A673 (cell line): ENCODE results near the gene ZMIZ2. TPM values are rescaled to one million over a fixed set of nuclear protein-coding genes. Genes with fewer than 3 reads are reported as not detected.

ENCODE experiments used
- BruUV-seq: library from RNA; stranded (reverse); fragments of 400-500 nt; replicated peaks from 2 replicates; lab custom pipeline; 2021; lab: Mats Ljungman, UMichigan
- CTCF ChIA-PET: fragments of 300-600 bp; sonication (Branson Sonifier 250); formaldehyde crosslinking; loops from one replicate; lab custom pipeline; 2022; ENCODE audit warnings: antibody characterized with exemption; lab: Charles Lee
- POLR2A ChIA-PET: fragments of 300-600 bp; sonication (Branson Sonifier 250); formaldehyde crosslinking; loops from one replicate; lab custom pipeline; 2022; ENCODE audit warnings: antibody characterized with exemption; ENCODE audit not compliant: low non-redundant PET; lab: Charles Lee
- DNase-seq: peaks from one replicate; pipeline ENCODE4 v3.0.0-alpha.2; 2015; ENCODE audit warnings: low spot score
- H3K27ac ChIP-seq: fragments of 200-600 bp; sonication (generic); 2 replicates; pipeline ENCODE4 v1.5.1; 2016; ENCODE audit warnings: mixed run types, low read depth, mild to moderate bottlenecking, mixed read lengths, antibody characterized with exemption, low read length; ENCODE audit not compliant: poor library complexity, severe bottlenecking
- H3K27me3 ChIP-seq: fragments of 200-600 bp; sonication (generic); replicated peaks from 2 replicates; pipeline ENCODE4 v1.6.1; 2017; ENCODE audit warnings: mixed run types, low read depth, mild to moderate bottlenecking, mixed read lengths, antibody characterized with exemption, low read length; ENCODE audit not compliant: insufficient read depth, poor library complexity
- H3K36me3 ChIP-seq: fragments of 200-600 bp; sonication (generic); 2 replicates; pipeline ENCODE4 v1.6.1; 2016; ENCODE audit warnings: mixed run types, mild to moderate bottlenecking, mixed read lengths, antibody characterized with exemption, low read length; ENCODE audit not compliant: insufficient read depth, poor library complexity, severe bottlenecking
- H3K4me1 ChIP-seq: fragments of 200-600 bp; sonication (generic); 2 replicates; pipeline ENCODE4 v1.6.1; 2017; ENCODE audit warnings: mixed run types, mild to moderate bottlenecking, mixed read lengths, antibody characterized with exemption, low read length; ENCODE audit not compliant: insufficient read depth, poor library complexity, severe bottlenecking
- H3K4me3 ChIP-seq: fragments of 200-600 bp; sonication (generic); 2 replicates; pipeline ENCODE4 v1.5.1; 2016; ENCODE audit warnings: low read depth, mixed run types, mild to moderate bottlenecking, mixed read lengths, low read length; ENCODE audit not compliant: poor library complexity, severe bottlenecking
- H3K9me3 ChIP-seq: fragments of 200-600 bp; sonication (generic); 2 replicates; pipeline ENCODE4 v1.6.1; 2016; ENCODE audit warnings: mixed run types, low read depth, mild to moderate bottlenecking, mixed read lengths, antibody characterized with exemption, low read length; ENCODE audit not compliant: poor library complexity, severe bottlenecking
- EZH2 ChIP-seq: fragments of 200-600 bp; sonication (generic); IDR thresholded peaks from 2 replicates; pipeline ENCODE4 v1.6.1; 2017; ENCODE audit warnings: borderline replicate concordance, low read depth, mild to moderate bottlenecking, mixed read lengths, antibody characterized with exemption, low read length; ENCODE audit not compliant: poor library complexity, severe bottlenecking
- intact Hi-C: fragments of 100-400 bp; cut with micrococcal nuclease; formaldehyde crosslinking; loops from one replicate; pipeline ENCODE4 v1.10.0; 2022; ENCODE audit not compliant: unreplicated experiment
- total RNA-seq: library from RNA; stranded (reverse); gene quantifications from 2 replicates; pipeline ENCODE4 v1.2.3, GENCODE V29; 2021
- TF ChIP-seq, protein P1 (sequence below): fragments of 300-800, 200-600 bp; sonication (generic); conservative IDR thresholded peaks from 2 replicates; pipeline ENCODE4 v1.5.1; 2017; ENCODE audit warnings: low read depth, mild to moderate bottlenecking, antibody characterized with exemption, low read length, moderate library complexity, mixed read lengths

Gene ZMIZ2
- total RNA-seq, 1 experiment from 2014 or later, result 114 TPM

DNA sequence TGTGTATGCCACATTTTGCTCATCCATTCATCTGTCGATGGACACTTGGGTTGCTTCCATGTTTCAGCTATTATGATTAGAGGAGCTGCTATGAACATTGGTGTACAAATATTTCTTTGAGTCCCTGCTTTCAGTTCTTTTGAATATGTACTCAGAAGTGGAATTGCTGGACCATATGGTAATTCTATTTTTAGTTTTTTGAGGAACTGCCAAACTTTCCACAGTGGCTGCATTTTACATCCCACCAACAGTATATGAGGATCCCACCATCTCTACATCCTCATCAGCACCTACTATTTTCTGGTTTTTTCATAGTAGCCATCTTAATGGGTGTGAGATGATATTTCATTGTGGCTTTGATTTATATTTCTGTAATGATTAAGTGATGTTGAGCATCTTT lies 44.7 kb upstream of the ZMIZ2 start:
- Histone ChIP-seq H3K4me3 (no peak overlapping the region), H3K36me3 (peaks cover 50% of the 10 kb centered on the region), H3K27ac (no peak overlapping the region), H3K27me3 (no peaks in the 10 kb centered on the region), H3K4me1 (no peaks in the 10 kb centered on the region), H3K9me3 (no peaks in the 10 kb centered on the region)
- BruUV-seq, result no TSS peak
- CTCF ChIA-PET, result no interaction called here
- POLR2A ChIA-PET, result no interaction called here
- DNase-seq, result no peak
- intact Hi-C loops, result no loop called here
- no peak for TF ChIP-seq EZH2
- TF ChIP-seq, protein P1, sequence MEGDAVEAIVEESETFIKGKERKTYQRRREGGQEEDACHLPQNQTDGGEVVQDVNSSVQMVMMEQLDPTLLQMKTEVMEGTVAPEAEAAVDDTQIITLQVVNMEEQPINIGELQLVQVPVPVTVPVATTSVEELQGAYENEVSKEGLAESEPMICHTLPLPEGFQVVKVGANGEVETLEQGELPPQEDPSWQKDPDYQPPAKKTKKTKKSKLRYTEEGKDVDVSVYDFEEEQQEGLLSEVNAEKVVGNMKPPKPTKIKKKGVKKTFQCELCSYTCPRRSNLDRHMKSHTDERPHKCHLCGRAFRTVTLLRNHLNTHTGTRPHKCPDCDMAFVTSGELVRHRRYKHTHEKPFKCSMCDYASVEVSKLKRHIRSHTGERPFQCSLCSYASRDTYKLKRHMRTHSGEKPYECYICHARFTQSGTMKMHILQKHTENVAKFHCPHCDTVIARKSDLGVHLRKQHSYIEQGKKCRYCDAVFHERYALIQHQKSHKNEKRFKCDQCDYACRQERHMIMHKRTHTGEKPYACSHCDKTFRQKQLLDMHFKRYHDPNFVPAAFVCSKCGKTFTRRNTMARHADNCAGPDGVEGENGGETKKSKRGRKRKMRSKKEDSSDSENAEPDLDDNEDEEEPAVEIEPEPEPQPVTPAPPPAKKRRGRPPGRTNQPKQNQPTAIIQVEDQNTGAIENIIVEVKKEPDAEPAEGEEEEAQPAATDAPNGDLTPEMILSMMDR, result no peak

DNA sequence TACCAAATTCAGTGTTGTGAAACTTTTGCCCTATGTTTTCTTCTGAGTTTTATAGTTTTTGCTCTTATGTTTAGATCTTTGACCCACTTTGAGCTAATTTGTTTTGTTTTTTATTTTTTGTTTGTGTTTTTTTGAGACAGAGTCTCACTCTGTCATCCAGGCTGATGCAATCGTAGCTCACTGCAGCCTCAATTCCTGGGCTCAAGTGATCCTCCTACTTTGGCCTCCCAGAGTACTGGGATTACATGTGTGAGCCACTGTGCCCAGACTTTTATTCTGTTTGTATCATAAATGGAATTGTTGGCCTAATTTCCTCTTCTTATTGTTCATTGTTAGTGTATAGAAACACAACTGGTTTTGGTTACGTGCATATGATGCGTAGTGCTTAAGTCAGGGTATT lies 43.2 kb upstream of the ZMIZ2 start:
- intact Hi-C loops, result no loop called here
- no peaks in the 10 kb centered on the region for H3K9me3 ChIP-seq
- peaks cover 36% of the 10 kb centered on the region for H3K36me3 ChIP-seq
- ChIA-PET CTCF (no interaction called here), POLR2A (no interaction called here)
- no peak overlapping the region for H3K4me3 ChIP-seq
- H3K27me3 ChIP-seq, result no peaks in the 10 kb centered on the region
- H3K27ac ChIP-seq, result no peak overlapping the region
- no TSS peak for BruUV-seq
- no peak for TF ChIP-seq EZH2
- TF ChIP-seq, protein P1, result no peak
- no peak for DNase-seq
- H3K4me1 ChIP-seq, result no peaks in the 10 kb centered on the region

DNA sequence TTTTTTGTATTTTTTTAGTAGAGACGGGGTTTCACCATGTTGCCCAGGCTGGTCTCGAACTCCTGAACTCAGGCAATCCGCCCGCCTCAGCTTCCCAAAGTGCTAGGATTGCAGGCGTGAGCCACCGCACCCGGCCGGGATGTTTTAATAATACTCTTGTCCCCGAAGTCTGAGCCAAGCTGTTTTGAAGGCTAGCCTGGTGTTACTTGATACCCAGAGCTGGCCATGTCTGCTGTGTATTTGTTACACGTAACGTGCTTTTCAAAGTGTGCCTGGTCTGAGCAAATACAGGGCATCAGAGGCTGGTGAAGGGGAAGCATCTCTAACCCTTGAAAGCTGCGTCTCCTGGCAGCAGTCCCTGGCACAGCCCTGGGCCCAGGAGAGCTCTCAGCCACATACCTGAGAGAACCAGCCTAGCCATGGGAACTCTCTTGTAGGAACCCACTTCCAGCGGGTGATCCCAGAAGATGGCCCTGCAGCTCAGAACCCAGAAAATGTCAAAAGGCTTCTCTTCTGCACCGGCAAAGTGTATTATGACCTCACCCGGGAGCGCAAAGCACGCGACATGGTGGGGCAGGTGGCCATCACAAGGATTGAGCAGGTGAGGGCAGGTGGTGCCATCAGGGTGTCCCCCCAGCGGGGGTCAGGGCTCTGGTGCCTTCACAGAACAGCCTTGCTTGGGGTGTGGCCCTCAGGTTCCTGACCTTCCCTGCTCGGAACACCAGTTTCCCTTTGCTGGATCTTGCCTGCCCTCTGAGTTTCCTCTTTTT lies 41.7 kb upstream of the ZMIZ2 start:
- ChIA-PET POLR2A (no interaction called here), CTCF (no interaction called here)
- Histone ChIP-seq H3K27ac (no peak overlapping the region), H3K4me3 (no peak overlapping the region), H3K36me3 (peaks cover 29% of the 10 kb centered on the region), H3K4me1 (no peaks in the 10 kb centered on the region), H3K9me3 (no peaks in the 10 kb centered on the region), H3K27me3 (no peaks in the 10 kb centered on the region)
- intact Hi-C loops, result no loop called here
- TF ChIP-seq, protein P1, result no peak
- no peak for TF ChIP-seq EZH2
- no TSS peak for BruUV-seq
- DNase-seq, result no peak
